HepG2 (cell line): ENCODE results near the gene PPIP5K2. TPM values are rescaled to one million over a fixed set of nuclear protein-coding genes. Genes with fewer than 3 reads are reported as not detected.

Source experiments
- ATAC-seq: fragments of 200-7000 bp; cut with Tn5 transposase; 3 replicates; pipeline ENCODE4 v1.9.1; 2020; ENCODE audit warnings: mild to moderate bottlenecking, moderate library complexity
- BruUV-seq: library from RNA; stranded (reverse); fragments of 400-500 nt; replicated peaks from 2 replicates; lab custom pipeline; 2021; lab: Mats Ljungman, UMichigan
- CTCF ChIA-PET: fragments of 300-600 bp; formaldehyde crosslinking; extraction: SDS; loops from one replicate; lab custom pipeline; 2021; ENCODE audit warnings: low total read pairs, inconsistent platforms, low intra/inter-chr PET ratio; lab: Yijun Ruan, JAX
- POLR2A ChIA-PET: fragments of 350-600 bp; sonication (Branson Sonifier 250); formaldehyde crosslinking; loops from one replicate; lab custom pipeline; 2020; ENCODE audit warnings: antibody characterized with exemption, inconsistent platforms; lab: Yijun Ruan, JAX
- DNase-seq: peaks from one replicate; pipeline ENCODE4 v3.0.0-alpha.2; 2015; ENCODE audit warnings: low spot score
- FAIRE-seq: peaks from 3 replicates; lab custom pipeline; 2011; peaks lifted over from hg19 to GRCh38; lab: Jason Lieb, UNC
- H2AFZ ChIP-seq: one replicate; pipeline ENCODE4 v1.6.1; 2011; ENCODE audit warnings: low read length, inconsistent platforms
- H3K27ac ChIP-seq: fragments of 300-600 bp; 3 replicates; pipeline ENCODE4 v1.8.0; 2011; ENCODE audit warnings: mixed run types, mild to moderate bottlenecking, mixed read lengths, low read length, inconsistent platforms; ENCODE audit not compliant: insufficient read depth; ENCODE audit errors: extremely low read length
- H3K27me3 ChIP-seq, 2 experiments: fragments of 200-600 bp in 1 of 2; 2 replicates in 1 of 2; 3 replicates in 1 of 2; pipeline versions ENCODE4 v1.6.0 to v1.8.0; 2011; ENCODE audit warnings: low read length in 2 of 2, mild to moderate bottlenecking in 2 of 2, moderate library complexity in 2 of 2, inconsistent platforms in 1 of 2; ENCODE audit not compliant: insufficient read depth in 2 of 2, control insufficient read depth in 1 of 2
- H3K36me3 ChIP-seq, 2 experiments: fragments of 200-600 bp in 1 of 2; replicated peaks in 1 of 2; 2 replicates in 1 of 2; 3 replicates in 1 of 2; pipeline versions ENCODE4 v1.5.1 to v1.8.0; 2011; ENCODE audit warnings: low read length in 2 of 2, inconsistent platforms in 1 of 2; ENCODE audit not compliant: insufficient read depth in 2 of 2, control insufficient read depth in 1 of 2
- H3K4me1 ChIP-seq: 2 replicates; pipeline ENCODE4 v1.5.1; 2012; ENCODE audit warnings: low read length, inconsistent platforms; ENCODE audit not compliant: insufficient read depth
- H3K4me2 ChIP-seq: 2 replicates; pipeline ENCODE4 v1.6.0; 2011; ENCODE audit warnings: low read depth, low read length, inconsistent platforms
- H3K4me3 ChIP-seq, 3 experiments: fragments of 200-600 bp in 1 of 3; sonication (generic), shearing (Covaris generic) in 1 of 3; replicated peaks in 1 of 3; 2 replicates each; pipeline ENCODE4 v1.5.1; 2011 to 2016; ENCODE audit warnings: low read length in 3 of 3, inconsistent platforms in 2 of 3, low read depth in 2 of 3, mild to moderate bottlenecking in 2 of 3, control low read depth in 1 of 3, mixed read lengths in 1 of 3; ENCODE audit not compliant: insufficient read depth in 1 of 3
- H3K79me2 ChIP-seq: one replicate; pipeline ENCODE4 v1.6.1; 2011; ENCODE audit warnings: low read length, inconsistent platforms; ENCODE audit not compliant: insufficient read depth
- H3K9ac ChIP-seq: 2 replicates; pipeline ENCODE4 v1.6.0; 2011; ENCODE audit warnings: mild to moderate bottlenecking, low read depth, low read length, inconsistent platforms; ENCODE audit not compliant: insufficient read depth
- H3K9me3 ChIP-seq: 2 replicates; pipeline ENCODE4 v1.5.1; 2012; ENCODE audit warnings: mild to moderate bottlenecking, low read length
- H4K20me1 ChIP-seq: 2 replicates; pipeline ENCODE4 v1.6.0; 2011; ENCODE audit warnings: inconsistent platforms, mild to moderate bottlenecking, low read length, moderate library complexity; ENCODE audit not compliant: insufficient read depth
- BORCS8-MEF2B ChIP-seq: sonication (generic); formaldehyde crosslinking; IDR thresholded peaks from 2 replicates; pipeline ENCODE4 v1.8.0; 2022; ENCODE audit warnings: mild to moderate bottlenecking, missing genetic modification reagents
- CBX1 ChIP-seq: IDR thresholded peaks from one replicate; pipeline ENCODE4 v1.6.1; 2016; ENCODE audit warnings: antibody characterized with exemption, low read depth
- MAFG ChIP-seq: sonication (generic); formaldehyde crosslinking; IDR thresholded peaks from 2 replicates; pipeline ENCODE4 v1.5.1; 2020; ENCODE audit warnings: mild to moderate bottlenecking, missing genetic modification reagents
- MEF2D ChIP-seq: sonication (generic); formaldehyde crosslinking; IDR thresholded peaks from 2 replicates; pipeline ENCODE4 v1.5.1; 2020; ENCODE audit warnings: mild to moderate bottlenecking, missing genetic modification reagents
- PTBP1 ChIP-seq: fragments of 200-400 bp; formaldehyde crosslinking; IDR thresholded peaks from 2 replicates; pipeline ENCODE4 v1.6.1; 2018; ENCODE audit warnings: low read length, low read depth; ENCODE audit not compliant: poor library complexity, severe bottlenecking
- SKI ChIP-seq: fragments of 450-650 bp; IDR thresholded peaks from one replicate; pipeline ENCODE4 v1.6.1; 2018; ENCODE audit warnings: mild to moderate bottlenecking; ENCODE audit not compliant: partially characterized antibody
- ZNF335 ChIP-seq: sonication (generic); formaldehyde crosslinking; IDR thresholded peaks from 2 replicates; pipeline ENCODE4 v1.4.0; 2020; ENCODE audit warnings: missing genetic modification reagents
- ZNF343 ChIP-seq: sonication (generic); formaldehyde crosslinking; IDR thresholded peaks from 2 replicates; pipeline ENCODE4 v1.4.0; 2020; ENCODE audit warnings: mild to moderate bottlenecking, missing genetic modification reagents
- WGBS: methylation state at CpG from one replicate; pipeline ENCODE4 v1.1.6; 2017; ENCODE audit warnings: low lambda C conversion rate; 5-methylcytosine and 5-hydroxymethylcytosine counted together
- in situ Hi-C: cut with HindIII; loops from 2 replicates; pipeline ENCODE4 v1.10.0; 2017; ENCODE audit warnings: low pct_unique_long_range_greater_than_20kb; ENCODE audit not compliant: extremely low pct_ligation_motif_present
- intact Hi-C: fragments of 100-400 bp; cut with micrococcal nuclease; formaldehyde crosslinking; loops from one replicate; pipeline ENCODE4 v1.10.0; 2022; ENCODE audit not compliant: unreplicated experiment
- polyA plus RNA-seq, 8 experiments: library from polyadenylated mRNA; depleted of rRNA in 3 of 8; stranded (reverse) in 7 of 8; unstranded in 1 of 8; fragments of >200 nt; fragmentation: Illumina TruSeq in 4 of 8; extraction: Trizol in 4 of 8; gene quantifications; 2 replicates each; pipeline versions ENCODE4 v1.2.1 to v1.2.3, GENCODE V29; 2011 to 2016; ENCODE audit warnings: low read depth in 4 of 8, missing spikeins in 1 of 8, mixed read lengths in 1 of 8; ENCODE audit not compliant: insufficient read depth in 1 of 8
- total RNA-seq, 5 experiments: library from RNA; depleted of rRNA; stranded (reverse); fragments of >200 nt; fragmentation: Illumina TruSeq; extraction: Trizol; gene quantifications; 2 replicates each; pipeline ENCODE4 v1.2.3, GENCODE V29; 2016; ENCODE audit warnings: low read depth in 1 of 5
- TF ChIP-seq, protein P1 (sequence below): sonication (generic); formaldehyde crosslinking; IDR thresholded peaks from 2 replicates; pipeline ENCODE4 v1.4.0; 2020; ENCODE audit warnings: missing genetic modification reagents
- TF ChIP-seq, protein P2 (sequence below): sonication (generic); formaldehyde crosslinking; IDR thresholded peaks from 2 replicates; pipeline ENCODE4 v1.5.0; 2020; ENCODE audit warnings: mild to moderate bottlenecking, missing genetic modification reagents, borderline replicate concordance
- TF ChIP-seq, protein P3 (sequence below): sonication (generic); formaldehyde crosslinking; IDR thresholded peaks from 2 replicates; pipeline ENCODE4 v1.9.0; 2021; ENCODE audit warnings: missing genetic modification reagents, mild to moderate bottlenecking, borderline replicate concordance
- TF ChIP-seq, protein P4 (sequence below): sonication (generic); formaldehyde crosslinking; IDR thresholded peaks from 2 replicates; pipeline ENCODE4 v1.4.0; 2020; ENCODE audit warnings: missing genetic modification reagents

The PPIP5K2 gene
- total and polyA plus RNA-seq, 2 of the 13 experiments (the other 11 are each of a cell fraction or from before 2014, with no cell fraction given), result 19.7 to 45.6 TPM

DNA sequence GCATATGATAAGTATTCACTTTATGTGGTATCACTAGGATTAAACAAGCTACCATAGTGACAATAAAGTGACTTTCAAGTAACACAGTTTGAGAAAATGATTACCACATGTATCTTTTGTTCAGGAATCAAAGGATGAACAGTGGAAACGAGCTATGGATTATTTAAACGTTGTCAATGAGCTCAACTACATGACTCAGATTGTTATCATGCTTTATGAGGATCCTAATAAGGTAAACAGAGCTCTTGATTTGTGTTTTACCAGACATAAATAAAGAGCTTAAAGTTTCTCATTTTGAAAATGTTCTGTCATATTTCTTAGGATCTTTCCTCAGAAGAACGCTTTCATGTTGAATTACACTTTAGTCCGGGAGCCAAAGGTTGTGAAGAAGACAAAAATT is 57.4 kb downstream of the PPIP5K2 start (continued):
- TF ChIP-seq, protein P1, sequence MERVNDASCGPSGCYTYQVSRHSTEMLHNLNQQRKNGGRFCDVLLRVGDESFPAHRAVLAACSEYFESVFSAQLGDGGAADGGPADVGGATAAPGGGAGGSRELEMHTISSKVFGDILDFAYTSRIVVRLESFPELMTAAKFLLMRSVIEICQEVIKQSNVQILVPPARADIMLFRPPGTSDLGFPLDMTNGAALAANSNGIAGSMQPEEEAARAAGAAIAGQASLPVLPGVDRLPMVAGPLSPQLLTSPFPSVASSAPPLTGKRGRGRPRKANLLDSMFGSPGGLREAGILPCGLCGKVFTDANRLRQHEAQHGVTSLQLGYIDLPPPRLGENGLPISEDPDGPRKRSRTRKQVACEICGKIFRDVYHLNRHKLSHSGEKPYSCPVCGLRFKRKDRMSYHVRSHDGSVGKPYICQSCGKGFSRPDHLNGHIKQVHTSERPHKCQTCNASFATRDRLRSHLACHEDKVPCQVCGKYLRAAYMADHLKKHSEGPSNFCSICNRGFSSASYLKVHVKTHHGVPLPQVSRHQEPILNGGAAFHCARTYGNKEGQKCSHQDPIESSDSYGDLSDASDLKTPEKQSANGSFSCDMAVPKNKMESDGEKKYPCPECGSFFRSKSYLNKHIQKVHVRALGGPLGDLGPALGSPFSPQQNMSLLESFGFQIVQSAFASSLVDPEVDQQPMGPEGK (CRISPR knock-in tag), result no peak
- TF ChIP-seq MEF2D (CRISPR knock-in tag), result no peak

DNA sequence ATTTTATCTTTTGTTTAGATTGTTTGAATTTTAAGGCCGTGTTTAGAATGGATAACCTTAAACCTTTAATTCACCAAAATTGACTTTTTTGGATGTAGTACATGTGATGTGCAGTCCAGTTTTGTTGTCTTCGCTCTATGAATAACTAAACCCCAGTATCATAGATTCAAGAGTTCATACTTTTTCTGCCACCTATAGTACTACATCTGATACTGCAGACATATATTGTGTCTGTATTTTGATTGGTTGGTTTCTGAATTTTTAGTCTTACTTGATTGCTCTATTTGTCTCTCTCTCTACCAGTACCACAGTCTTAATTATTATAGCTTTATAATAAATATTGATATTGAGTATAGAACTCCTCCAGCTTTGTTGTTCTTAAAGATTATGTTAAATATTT is 58.1 kb downstream of the PPIP5K2 start:
- peaks cover 0 to 20% of the 10 kb centered on the region in 2 experiments; a peak in 4 of 5 replicates for H3K36me3 ChIP-seq
- no peak overlapping the region for H3K9ac ChIP-seq
- ATAC-seq (no peak), FAIRE-seq (no peak), DNase-seq (no peak)
- in situ Hi-C loops (no loop called here), intact Hi-C loops (no loop called here)
- 96% methylated on average over 2 of the region's 2 CpGs for WGBS
- no peaks in the 10 kb centered on the region for H4K20me1 ChIP-seq
- ChIA-PET POLR2A (no interaction called here), CTCF (no interaction called here)
- H3K27me3 ChIP-seq, result no peaks in the 10 kb centered on the region; a peak in 1 of 5 replicates
- no peak overlapping the region for H3K4me3 ChIP-seq
- H3K27ac ChIP-seq, result no peak overlapping the region
- BruUV-seq, result no TSS peak
- no peaks in the 10 kb centered on the region for H3K9me3 ChIP-seq
- H3K79me2 ChIP-seq, result no peaks in the 10 kb centered on the region
- H3K4me1 ChIP-seq, result no peaks in the 10 kb centered on the region
- no peak overlapping the region for H3K4me2 ChIP-seq
- H2AFZ ChIP-seq, result no peak overlapping the region
- TF ChIP-seq ZNF335 (CRISPR knock-in tag) (no peak), BORCS8-MEF2B (CRISPR knock-in tag) (no peak), PTBP1 (no peak), ZNF343 (CRISPR knock-in tag) (no peak), MAFG (no peak), CBX1 (no peak), SKI (no peak)
- TF ChIP-seq, protein P2, sequence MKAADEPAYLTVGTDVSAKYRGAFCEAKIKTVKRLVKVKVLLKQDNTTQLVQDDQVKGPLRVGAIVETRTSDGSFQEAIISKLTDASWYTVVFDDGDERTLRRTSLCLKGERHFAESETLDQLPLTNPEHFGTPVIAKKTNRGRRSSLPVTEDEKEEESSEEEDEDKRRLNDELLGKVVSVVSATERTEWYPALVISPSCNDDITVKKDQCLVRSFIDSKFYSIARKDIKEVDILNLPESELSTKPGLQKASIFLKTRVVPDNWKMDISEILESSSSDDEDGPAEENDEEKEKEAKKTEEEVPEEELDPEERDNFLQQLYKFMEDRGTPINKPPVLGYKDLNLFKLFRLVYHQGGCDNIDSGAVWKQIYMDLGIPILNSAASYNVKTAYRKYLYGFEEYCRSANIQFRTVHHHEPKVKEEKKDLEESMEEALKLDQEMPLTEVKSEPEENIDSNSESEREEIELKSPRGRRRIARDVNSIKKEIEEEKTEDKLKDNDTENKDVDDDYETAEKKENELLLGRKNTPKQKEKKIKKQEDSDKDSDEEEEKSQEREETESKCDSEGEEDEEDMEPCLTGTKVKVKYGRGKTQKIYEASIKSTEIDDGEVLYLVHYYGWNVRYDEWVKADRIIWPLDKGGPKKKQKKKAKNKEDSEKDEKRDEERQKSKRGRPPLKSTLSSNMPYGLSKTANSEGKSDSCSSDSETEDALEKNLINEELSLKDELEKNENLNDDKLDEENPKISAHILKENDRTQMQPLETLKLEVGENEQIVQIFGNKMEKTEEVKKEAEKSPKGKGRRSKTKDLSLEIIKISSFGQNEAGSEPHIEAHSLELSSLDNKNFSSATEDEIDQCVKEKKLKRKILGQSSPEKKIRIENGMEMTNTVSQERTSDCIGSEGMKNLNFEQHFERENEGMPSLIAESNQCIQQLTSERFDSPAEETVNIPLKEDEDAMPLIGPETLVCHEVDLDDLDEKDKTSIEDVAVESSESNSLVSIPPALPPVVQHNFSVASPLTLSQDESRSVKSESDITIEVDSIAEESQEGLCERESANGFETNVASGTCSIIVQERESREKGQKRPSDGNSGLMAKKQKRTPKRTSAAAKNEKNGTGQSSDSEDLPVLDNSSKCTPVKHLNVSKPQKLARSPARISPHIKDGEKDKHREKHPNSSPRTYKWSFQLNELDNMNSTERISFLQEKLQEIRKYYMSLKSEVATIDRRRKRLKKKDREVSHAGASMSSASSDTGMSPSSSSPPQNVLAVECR (CRISPR knock-in tag), result no peak
- TF ChIP-seq, protein P3, sequence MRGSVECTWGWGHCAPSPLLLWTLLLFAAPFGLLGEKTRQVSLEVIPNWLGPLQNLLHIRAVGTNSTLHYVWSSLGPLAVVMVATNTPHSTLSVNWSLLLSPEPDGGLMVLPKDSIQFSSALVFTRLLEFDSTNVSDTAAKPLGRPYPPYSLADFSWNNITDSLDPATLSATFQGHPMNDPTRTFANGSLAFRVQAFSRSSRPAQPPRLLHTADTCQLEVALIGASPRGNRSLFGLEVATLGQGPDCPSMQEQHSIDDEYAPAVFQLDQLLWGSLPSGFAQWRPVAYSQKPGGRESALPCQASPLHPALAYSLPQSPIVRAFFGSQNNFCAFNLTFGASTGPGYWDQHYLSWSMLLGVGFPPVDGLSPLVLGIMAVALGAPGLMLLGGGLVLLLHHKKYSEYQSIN (CRISPR knock-in tag), result no peak
- TF ChIP-seq, protein P4, sequence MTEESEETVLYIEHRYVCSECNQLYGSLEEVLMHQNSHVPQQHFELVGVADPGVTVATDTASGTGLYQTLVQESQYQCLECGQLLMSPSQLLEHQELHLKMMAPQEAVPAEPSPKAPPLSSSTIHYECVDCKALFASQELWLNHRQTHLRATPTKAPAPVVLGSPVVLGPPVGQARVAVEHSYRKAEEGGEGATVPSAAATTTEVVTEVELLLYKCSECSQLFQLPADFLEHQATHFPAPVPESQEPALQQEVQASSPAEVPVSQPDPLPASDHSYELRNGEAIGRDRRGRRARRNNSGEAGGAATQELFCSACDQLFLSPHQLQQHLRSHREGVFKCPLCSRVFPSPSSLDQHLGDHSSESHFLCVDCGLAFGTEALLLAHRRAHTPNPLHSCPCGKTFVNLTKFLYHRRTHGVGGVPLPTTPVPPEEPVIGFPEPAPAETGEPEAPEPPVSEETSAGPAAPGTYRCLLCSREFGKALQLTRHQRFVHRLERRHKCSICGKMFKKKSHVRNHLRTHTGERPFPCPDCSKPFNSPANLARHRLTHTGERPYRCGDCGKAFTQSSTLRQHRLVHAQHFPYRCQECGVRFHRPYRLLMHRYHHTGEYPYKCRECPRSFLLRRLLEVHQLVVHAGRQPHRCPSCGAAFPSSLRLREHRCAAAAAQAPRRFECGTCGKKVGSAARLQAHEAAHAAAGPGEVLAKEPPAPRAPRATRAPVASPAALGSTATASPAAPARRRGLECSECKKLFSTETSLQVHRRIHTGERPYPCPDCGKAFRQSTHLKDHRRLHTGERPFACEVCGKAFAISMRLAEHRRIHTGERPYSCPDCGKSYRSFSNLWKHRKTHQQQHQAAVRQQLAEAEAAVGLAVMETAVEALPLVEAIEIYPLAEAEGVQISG (CRISPR knock-in tag), result no peak
